ENCODE data around the gene RFC2.
"Not testable (repeated sequence)": the region's sequence is repeated elsewhere in the genome, so short reads cannot be mapped to it uniquely, and the experiment has no call there.

The RFC2 gene

GRCh38 chr7:74248156-74248555 is 6.0 kb downstream of the RFC2 start:
- no peak for DNase-seq (ENCODE audit: low spot score)

- DNase-seq (ENCODE audit: low spot score), result no peak
Observed at GRCh38 chr7:74246497-74246896, 7.7 kb downstream of the RFC2 start.

- DNase-seq (ENCODE audit: low spot score), result no peak
Observed at GRCh38 chr7:74242122-74242443, 12.1 kb downstream of the RFC2 start.

GRCh38 chr7:74240482-74240881 is 13.7 kb downstream of the RFC2 start:
- no peak for DNase-seq (ENCODE audit: low spot score)

GRCh38 chr7:74236284-74236683 is 17.9 kb downstream of the RFC2 start:
- DNase-seq (ENCODE audit: low spot score), result no peak

GRCh38 chr7:74235518-74236268 is 18.5 kb downstream of the RFC2 start:
- DNase-seq (ENCODE audit: low spot score), result no peak

- DNase-seq (ENCODE audit: low spot score), result no peak
Observed at GRCh38 chr7:74233655-74234285, 20.4 kb downstream of the RFC2 start.

- DNase-seq (ENCODE audit: low spot score), result no peak
Observed at GRCh38 chr7:74231232-74231590, 23.0 kb downstream of the RFC2 start.

GRCh38 chr7:74230446-74231231 is 23.6 kb downstream of the RFC2 start:
- no peak for DNase-seq (ENCODE audit: low spot score)

GRCh38 chr7:74228951-74229900 is 25.0 kb downstream of the RFC2 start:
- DNase-seq (ENCODE audit: low spot score), result no peak

GRCh38 chr7:74226633-74227032 is 27.6 kb downstream of the RFC2 start:
- DNase-seq (ENCODE audit: low spot score), result no peak

GRCh38 chr7:74225400-74225799 is 28.8 kb downstream of the RFC2 start:
- no peak for DNase-seq (ENCODE audit: low spot score)

- not testable (repeated sequence) for DNase-seq (ENCODE audit: low spot score)
Observed at GRCh38 chr7:74224907-74225306, 29.3 kb downstream of the RFC2 start.

GRCh38 chr7:74224511-74224832 is 29.7 kb downstream of the RFC2 start:
- DNase-seq (ENCODE audit: low spot score), result no peak

GRCh38 chr7:74223711-74224510 is 30.3 kb downstream of the RFC2 start:
- DNase-seq (ENCODE audit: low spot score), result no peak

GRCh38 chr7:74222851-74223710 is 31.1 kb downstream of the RFC2 start:
- no peak for DNase-seq (ENCODE audit: low spot score)

GRCh38 chr7:74221713-74222112 is 32.5 kb downstream of the RFC2 start:
- no peak for DNase-seq (ENCODE audit: low spot score)

- no peak for DNase-seq (ENCODE audit: low spot score)
Observed at GRCh38 chr7:74220229-74220628, 34.0 kb downstream of the RFC2 start.

GRCh38 chr7:74219416-74219815 is 34.8 kb downstream of the RFC2 start:
- no peak for DNase-seq (ENCODE audit: low spot score)

- DNase-seq (ENCODE audit: low spot score), result no peak
Observed at GRCh38 chr7:74218343-74218698, 35.9 kb downstream of the RFC2 start.
